HG02759 (cell line): ENCODE results near the gene LRP11.
"Not testable (repeated sequence)": the region's sequence is repeated elsewhere in the genome, so short reads cannot be mapped to it uniquely, and the experiment has no call there.

ENCODE experiments used
- ATAC-seq: cut with Tn5 transposase; IDR thresholded peaks from one replicate; pipeline ENCODE4 v1.9.1; 2021; ENCODE audit warnings: mild to moderate bottlenecking, moderate library complexity; ENCODE audit not compliant: unreplicated experiment

LRP11 gene

DNA sequence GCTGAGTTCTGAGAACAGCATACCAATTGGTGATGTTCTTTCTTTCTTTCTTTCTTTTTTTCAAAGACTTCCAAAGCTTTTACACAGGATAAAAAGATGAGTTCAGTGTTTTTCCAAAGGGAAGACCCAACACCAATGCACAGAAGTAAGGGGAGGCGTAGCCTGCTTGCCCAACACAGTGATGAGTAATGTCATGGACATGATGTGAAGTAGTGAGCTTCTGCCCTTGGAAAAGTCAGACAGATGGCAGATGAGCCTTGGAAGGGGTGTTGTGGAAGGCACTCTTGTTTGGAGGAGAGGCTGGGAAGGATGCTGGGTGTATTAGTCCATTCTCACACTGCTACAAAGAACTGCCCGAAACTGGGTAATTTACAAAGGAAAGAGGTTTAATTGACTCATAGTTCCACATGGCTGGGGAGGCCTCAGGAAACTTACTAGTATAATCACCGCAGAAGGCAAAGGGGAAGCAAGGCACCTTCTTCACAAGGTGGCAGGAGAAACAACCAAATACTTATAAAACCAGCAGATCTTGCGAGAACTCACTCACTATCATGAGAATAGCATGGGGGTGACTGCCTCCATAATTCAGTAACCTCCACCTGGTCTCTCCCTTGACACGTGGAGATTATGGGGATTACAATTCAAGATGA lies 12.6 kb downstream of the LRP11 start:
- no peak for ATAC-seq

DNA sequence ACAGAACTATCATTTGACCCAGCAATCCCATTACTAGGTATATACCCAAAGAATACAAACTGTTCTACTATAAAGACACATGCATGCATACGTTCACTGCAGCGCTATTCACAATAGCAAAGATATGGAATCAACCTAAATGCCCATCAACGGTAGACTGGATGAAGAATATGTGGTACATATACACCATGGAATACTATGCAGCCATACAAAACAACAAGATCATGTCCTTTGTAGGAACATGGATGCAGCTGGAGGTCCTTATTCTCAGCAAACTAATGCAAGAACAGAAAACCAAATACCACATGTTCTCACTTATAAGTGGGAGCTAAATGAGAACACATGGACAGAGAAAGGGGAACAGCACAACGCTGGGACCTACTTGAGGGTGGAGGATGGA lies 15.8 kb downstream of the LRP11 start:
- not testable (repeated sequence) for ATAC-seq

DNA sequence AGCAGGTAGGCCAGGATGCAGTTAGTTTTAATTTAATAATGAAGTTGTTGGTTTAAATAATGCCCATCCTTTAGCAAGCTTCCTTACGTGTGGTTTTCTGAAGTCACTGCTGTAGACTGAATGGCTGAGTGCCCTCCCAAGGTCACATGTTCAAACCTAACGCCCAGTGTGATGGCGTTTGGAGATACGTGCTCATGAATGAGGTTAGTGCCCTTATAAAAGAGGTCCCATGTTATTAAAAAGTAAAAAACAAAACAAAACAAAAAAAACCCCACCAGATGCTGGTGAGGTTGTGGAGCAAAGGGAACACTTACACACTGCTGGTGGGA lies 16.3 kb downstream of the LRP11 start:
- no peak for ATAC-seq

DNA sequence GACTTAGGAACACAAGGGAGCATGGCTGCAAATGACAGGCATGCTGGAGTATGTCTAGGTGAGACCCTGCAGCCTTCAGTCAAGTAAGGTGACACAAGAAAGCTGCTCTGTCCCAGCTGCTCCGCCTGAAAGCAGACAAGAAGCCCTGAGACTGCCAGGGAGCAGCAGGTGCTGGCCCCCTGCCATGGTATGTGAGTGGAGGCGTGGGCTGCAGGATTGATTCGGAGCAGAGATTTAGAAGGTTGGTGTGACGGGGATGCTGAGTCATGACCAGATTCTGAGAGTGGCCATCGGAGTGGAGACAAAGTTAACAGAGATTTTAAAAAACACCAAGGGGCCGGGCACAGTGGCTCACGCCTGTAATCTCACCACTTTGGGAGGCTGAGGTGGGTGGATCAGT lies 17.8 kb downstream of the LRP11 start:
- no peak for ATAC-seq

DNA sequence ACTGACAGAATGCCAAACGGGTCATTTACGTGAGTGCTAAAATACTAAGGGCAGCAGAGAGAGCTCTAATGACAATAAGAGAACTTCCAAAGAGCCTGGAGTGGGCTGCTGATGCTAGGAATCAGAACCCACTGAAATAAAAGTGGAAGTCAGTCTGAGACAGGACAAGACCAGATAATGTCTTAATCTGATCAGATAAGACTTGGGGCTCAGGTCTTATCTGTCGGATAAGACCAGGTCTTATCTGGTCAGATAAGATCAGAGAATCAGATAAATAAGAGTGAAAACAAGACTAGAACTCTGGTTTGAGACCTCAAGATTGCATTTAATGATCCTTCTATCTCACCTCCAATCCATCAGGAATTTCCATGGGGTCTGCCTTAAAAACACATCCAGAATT lies 18.6 kb downstream of the LRP11 start:
- ATAC-seq: no peak

DNA sequence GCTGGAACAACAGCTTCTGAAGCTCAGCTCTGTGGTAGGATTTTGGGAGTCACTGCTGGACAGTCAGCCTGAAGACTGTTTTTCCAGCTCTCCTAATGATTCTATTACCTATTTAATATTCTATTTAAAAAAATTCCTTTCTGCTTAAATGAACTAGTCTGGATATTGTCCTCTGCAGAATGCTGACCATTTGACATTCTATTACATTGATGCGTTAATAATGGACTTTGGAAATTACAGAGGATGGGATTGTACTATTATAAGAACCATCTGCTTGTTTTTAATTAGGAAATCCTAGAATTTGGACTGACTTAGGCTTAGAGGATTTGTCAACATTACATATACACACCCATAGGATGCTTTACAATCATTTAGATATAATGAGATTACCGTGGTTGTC lies 19.7 kb downstream of the LRP11 start:
- no peak for ATAC-seq

DNA sequence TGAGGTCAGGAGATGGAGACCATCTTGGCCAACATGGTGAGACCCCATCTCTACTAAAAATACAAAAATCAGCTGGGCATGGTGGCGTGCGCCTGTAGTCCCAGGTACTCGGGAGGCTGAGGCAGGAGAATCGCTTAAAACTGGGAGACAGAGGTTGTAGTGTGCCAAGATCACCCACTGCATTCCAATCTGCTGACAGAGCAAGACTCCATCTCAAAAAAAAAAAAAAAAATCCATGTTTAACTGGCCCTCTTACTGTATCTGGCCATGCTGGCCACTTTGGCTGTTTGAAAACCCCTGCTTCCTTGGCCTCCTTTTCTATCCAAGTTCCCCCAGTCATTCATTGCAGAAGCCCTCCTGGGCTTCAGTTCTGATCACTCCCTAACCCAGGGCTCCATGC lies 20.1 kb downstream of the LRP11 start:
- not testable (repeated sequence) for ATAC-seq

DNA sequence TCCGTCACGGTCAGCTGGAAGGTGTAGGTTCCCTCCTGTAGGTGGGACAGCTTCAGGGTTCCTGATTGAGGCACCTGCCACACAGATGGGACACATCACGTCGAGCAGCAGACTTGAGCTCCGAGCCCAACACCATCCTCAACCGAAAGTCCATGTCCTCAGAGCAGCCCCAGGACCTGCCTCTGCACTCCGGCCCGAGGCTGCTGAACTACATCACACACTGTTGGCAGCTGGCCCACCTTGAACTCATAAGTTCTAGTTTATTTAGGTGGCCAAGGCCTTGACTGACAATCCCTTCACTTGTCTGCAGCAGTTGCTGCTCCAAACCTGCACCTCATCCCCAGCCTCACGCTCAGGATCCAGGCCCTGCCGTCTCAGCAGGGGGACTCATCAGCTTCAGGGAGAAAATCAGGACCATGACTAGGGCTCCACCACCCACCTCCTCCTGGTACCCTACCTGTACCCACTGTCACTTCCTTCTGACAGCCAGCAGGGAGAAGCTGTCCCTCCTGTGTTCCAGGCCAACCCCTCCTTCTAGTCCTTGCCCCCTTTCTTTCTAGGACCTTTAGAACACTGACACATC lies 21.0 kb downstream of the LRP11 start:
- no peak for ATAC-seq

DNA sequence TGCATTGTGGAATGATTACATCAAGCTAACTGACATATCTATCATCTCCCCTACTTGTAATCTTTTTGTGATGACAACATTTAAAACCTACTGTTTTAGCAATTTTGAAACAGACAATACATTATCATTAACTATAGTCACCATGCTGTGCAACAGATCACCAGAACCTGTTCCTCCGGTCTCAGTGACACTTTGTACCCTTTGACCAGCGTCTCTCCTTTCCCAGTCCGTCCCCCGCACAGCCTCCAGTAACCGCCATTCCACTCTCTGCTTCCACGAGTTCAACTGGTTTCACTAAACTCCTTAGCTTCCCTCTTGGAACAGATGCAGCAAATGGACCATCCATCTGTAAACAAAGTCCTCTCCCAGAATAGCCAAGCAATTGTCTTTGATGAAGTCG lies 21.8 kb downstream of the LRP11 start:
- ATAC-seq: no peak

DNA sequence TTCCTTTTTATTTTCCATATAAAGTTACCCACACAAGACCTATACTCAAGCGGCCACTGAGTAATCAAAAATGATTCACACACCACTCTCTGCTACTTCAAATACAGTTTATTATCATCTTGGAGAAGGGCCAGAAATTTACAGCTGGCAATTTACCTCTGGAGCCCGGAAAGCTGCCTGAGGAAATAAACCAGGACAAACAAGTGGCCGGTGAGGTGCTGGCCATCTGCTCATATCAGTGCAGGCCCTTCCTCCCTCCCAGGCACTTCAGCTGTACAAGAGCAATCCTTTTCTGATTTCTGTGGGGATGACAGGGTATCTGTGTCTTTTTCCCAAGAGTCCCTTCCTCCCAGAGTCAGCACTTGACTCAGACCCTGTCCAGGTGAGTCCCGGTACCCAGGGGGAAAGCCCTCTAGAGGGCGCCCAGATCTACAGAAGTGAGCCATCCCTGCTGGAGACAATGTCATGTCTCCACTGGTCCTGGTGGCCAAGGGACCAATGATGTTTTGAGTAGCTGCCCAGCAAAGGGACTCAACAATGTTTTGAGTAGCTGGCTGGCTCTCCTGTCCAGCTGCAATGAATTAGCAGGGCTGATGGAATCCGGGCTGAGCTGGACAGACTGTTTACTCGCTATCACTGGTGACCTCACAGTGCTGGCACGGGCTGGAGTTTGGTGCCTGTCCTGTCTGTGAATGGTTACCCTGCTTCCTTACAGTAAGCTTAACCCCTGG lies 23.6 kb downstream of the LRP11 start:
- ATAC-seq: no peak

DNA sequence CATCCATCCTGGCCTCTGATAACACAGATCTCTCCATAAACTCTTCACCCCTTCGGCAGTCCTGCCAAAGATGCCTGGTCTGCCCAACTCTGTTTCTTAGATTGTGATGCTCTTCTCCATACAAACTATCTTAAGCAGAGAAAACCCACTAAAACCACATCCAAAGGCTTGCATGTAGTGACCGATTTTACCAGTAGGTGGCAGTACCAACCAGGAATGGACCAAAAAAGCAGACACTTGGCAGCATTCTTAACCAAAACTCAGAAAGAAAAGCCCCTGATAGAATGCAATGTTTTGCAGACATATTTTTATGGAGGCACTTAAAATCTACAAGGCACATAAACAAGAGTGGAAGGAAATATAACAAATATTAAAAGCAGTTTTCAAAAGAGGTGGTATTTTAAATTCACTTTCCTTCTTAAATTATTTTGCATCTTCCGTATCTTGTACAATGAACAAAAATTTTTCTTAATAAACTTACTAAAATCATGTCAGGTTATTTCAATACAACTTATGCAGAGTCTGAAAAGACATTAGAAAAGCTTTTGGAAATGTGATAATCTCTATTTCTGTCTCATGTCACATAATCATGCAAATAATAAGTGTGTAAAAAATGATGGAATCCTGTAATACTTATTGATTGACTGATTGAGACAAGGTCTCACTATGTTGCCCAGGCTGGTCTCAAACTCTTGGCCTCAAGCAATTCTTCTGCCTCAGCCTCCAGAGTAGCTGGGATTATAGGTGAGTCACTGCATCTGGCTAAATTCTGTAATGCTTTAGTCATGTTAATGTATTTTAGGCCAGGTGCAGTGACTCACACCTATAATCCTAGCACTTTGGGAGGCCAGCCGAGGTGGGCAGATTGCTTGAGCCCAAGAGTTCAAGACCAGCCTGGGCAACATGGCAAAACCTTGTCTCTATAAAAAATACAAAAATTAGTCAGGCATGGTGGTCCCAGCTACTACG lies 29.4 kb downstream of the LRP11 start:
- no peak for ATAC-seq

DNA sequence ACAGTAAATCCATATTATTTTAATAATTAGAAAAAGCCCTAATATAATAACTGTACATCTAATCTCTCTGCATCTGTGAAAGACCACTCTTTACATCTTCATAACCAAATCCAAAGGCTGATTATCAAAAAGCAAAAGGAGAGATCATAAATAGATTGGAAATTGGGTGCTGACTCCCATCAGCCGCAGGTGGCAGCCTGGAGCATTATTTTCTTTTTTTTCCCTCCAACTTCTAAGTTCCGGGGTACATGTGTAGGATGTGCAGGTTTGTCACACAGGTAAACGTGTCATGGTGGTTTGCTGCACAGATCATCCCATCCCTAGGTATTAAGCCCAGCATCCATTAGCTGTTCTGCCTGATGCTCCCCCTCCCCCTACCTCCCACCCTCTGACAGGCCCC lies 30.5 kb downstream of the LRP11 start:
- no peak for ATAC-seq

DNA sequence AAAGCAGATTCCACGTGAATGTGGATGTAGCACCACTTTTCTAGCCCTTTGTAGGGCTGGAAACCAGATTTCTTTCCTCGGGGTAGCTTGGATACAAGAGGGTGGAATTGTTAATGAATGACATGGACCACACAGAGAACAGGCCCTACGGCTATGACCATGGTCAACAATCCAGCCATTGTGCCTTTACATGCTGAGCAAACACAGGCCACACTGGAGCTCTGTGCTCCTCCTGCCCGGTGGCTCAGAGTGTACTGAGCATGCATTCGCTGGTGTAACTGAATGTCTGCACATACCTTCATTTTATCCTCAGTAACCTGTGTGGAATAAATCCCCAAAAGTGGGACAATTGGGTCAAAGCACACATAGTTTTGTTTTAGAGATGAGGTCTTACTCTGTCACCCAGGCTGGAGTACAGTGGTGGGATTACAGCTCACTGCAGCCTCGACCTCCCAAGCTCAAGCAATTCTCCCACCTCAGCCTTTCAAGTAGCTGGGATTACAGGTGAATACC lies 32.8 kb downstream of the LRP11 start:
- no peak for ATAC-seq

DNA sequence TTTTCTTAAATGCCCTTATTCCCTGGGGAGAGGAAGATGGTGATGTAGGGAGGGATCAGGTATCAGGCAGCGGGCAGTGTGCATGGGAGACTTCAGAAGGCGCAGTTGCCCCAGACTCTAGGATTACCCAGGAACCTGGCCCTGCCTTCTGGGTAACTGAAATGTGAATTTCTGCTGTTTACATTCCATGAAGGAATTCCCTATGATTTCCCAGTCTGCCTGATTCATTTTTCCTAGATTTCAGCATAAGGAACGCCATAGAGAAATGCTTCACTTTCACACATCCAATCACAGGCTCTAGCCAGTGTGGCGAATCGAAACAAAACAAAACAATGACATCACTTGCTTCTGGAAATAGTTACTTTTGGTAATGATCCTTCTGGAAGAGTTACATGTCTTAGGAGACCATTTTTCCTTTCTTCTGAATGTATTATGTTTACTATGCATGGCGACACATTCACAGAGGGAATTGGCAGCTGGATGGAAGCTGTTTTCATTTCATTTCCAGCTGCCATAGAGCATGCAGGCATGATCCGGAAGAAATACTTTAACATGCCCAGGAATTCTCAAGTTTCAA lies 33.3 kb downstream of the LRP11 start:
- ATAC-seq: no peak

DNA sequence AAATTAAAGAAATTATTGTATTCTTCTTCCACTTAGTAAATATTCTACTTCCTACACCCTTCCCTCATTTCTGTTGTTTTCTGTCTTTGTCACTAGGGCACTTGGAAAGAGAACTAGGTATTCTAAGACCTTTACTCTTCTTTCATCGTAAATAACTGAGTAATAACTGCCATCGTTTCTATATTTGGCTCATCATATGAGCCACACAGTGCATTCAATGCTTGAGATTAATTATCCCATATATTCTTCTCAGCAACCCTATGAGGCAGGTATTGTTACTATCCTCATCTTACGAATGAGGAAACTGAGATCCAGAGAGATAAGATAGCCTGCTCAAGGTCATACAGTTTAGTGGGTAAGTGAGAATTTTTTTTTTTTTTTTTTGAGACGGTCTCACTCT lies 38.9 kb downstream of the LRP11 start:
- ATAC-seq: no peak

DNA sequence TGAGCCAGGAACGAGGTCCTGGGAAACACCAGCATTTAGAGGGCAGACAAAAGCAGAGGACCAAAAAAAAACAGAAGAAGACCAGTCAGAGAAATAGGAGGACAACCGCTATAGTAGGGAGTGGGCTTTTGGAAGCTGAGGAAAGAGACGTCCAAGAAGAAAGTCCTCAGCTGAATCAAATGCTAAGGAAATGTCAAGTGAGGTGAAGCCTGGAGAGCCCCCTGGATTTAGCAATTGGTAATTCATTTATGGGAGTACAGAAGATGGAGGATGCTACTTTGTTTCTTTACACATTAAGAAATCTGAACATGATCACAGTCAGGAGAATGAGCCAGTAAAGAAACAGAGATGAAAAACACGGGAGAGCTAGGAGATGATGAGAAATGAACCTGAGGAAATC lies 41.1 kb downstream of the LRP11 start:
- no peak for ATAC-seq

DNA sequence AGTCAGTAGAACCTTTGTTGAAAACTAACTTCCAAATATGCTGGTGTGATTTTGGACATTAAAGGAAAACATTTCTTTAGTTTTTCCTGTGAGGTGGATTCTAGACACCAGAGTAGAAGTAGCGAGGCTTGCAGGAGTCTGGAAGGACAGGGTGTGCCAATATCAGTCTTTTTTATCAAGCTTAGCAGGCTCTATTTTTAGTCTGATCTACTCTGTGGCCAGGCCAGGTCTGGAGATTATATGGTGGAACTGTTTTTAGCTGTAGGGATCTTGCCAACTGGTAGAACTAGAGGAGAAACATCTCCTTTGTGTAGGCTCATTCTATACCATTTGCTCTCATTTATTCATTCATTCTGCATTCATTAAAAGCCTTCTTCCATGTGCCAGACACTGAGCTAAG lies 42.7 kb downstream of the LRP11 start:
- no peak for ATAC-seq

DNA sequence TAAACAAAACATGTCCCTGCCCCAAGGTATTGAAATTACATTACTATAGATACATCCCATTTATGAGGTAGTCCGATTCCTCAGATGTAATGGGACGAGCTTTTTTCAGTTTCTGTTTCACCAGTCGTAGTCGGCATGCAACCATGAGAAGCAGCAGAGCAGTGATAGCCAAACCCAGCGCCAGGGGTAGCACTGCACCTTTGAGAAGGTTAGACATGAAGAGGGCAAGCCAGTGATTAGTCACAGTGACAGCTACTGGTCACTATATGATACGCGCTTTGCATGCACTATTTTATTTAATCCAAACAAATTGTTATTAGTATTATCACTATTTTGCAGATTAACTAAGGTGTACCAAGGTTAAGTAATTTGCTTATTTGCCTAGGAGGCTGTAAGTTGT lies 43.7 kb downstream of the LRP11 start:
- ATAC-seq: no peak

DNA sequence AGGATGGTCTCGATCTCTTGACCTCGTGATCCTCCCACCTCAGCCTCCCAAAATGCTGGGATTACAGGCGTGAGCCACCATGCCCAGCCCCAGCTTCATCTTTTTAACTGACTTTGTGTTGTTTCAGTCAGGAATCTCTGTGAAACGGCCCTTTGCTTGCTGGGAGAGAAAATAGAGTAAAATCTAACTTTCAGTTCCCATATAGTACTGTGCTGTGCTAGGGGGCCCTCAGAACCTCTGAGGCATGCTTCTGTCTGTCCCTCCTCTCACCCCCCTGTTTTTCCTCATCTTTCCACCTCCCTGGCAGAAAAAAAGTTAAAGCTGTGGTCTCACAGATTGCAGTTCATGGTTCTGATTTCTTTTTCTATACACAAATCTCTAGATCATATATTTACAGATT lies 48.4 kb downstream of the LRP11 start:
- no peak for ATAC-seq

DNA sequence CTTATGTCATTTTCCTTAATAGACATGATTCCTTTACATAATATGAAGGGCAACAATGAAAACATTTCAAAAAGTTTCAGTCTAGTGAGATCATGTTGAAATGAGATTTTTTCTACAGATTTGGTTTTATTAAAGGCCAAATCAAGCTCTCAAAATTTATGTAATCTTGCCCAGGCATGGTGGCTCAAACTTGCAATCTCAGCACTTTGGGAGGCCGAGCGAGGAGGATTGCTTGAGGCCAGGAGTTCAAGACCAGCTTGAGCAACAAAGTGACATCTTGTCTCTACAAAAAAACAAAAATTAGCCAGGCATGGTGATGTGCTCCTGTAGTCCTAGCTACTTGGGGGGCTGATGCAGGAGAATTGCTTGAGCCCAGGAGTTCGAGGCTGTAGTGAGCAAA lies 50.8 kb downstream of the LRP11 start:
- no peak for ATAC-seq

DNA sequence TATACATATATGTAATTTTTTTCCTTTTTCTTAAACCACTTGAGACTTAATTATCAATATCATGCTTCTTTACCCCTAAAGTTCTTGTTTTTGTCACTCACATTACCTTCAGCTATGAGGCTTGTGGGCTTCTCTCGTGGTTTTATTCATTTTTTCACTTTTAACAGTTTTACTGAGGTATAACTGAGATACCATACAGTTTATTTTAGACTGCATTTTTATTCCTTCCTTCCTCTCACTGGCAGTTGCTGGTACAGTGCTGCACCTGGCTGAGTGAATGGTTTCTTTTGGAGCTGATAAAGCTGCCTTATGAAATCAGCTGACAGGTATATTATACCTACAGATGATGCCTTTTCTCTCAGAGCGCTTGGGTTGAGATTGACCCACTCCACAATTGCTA lies 54.4 kb downstream of the LRP11 start:
- ATAC-seq: no peak
